Measurements from ENCODE around the gene ST3GAL4.

DNA sequence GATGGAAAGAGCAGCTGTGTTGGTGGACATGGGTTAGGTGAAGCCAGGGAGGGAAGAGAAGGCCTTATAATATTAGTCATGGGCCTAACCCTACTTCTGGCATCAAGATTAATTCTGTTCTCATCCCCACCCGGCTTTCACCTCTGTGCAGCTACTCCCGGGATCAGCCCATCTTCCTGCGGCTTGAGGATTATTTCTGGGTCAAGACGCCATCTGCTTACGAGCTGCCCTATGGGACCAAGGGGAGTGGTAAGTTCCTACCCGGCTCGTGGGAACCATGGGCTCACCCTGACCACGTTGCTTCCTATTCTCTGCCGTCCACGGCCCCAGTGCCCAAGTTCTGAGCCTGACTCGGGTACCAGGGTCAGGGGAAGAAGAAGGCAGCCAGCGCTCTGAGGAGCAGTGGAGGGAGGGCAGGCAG lies 51.6 kb downstream of the ST3GAL4 start:
- TF ChIP-seq POLR2A (IDR thresholded peaks at IDR 0.05) (no peak), POLR2AphosphoS5 (IDR thresholded peaks at IDR 0.05) (no peak)
- TF ChIP-seq, protein P1, sequence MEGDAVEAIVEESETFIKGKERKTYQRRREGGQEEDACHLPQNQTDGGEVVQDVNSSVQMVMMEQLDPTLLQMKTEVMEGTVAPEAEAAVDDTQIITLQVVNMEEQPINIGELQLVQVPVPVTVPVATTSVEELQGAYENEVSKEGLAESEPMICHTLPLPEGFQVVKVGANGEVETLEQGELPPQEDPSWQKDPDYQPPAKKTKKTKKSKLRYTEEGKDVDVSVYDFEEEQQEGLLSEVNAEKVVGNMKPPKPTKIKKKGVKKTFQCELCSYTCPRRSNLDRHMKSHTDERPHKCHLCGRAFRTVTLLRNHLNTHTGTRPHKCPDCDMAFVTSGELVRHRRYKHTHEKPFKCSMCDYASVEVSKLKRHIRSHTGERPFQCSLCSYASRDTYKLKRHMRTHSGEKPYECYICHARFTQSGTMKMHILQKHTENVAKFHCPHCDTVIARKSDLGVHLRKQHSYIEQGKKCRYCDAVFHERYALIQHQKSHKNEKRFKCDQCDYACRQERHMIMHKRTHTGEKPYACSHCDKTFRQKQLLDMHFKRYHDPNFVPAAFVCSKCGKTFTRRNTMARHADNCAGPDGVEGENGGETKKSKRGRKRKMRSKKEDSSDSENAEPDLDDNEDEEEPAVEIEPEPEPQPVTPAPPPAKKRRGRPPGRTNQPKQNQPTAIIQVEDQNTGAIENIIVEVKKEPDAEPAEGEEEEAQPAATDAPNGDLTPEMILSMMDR (IDR thresholded peaks at IDR 0.05), result no peak

Measured in sigmoid colon (tissue), 4 donors.